Activated T-helper 9 cell treated with anti-CD3 and anti-CD28 coated beads, Interleukin-2, amount 50 U/mL, for 16 hours (primary cell): ENCODE results near the gene LAMA1.

ENCODE experiments used
- DNase-seq: peaks from one replicate; pipeline ENCODE4 v3.0.0-alpha.2; 2020; ENCODE audit warnings: low read depth

Gene LAMA1

GRCh38 chr18:7056026-7056425, 61.6 kb downstream of the LAMA1 start:
- DNase-seq, result no peak

GRCh38 chr18:7049951-7050350, 67.6 kb downstream of the LAMA1 start:
- DNase-seq, result no peak

GRCh38 chr18:7048081-7048480, 69.5 kb downstream of the LAMA1 start:
- DNase-seq, result no peak

- no peak for DNase-seq
These were observed 70.3 kb downstream of the LAMA1 start for GRCh38 chr18:7047336-7047735.

GRCh38 chr18:7038330-7038851, 79.2 kb downstream of the LAMA1 start:
- no peak for DNase-seq

GRCh38 chr18:7037470-7037869, 80.1 kb downstream of the LAMA1 start:
- DNase-seq, result no peak

- no peak for DNase-seq
These were observed 81.8 kb downstream of the LAMA1 start for GRCh38 chr18:7035807-7036206.

GRCh38 chr18:7034924-7035323, 82.7 kb downstream of the LAMA1 start:
- no peak for DNase-seq

- no peak for DNase-seq
These were observed 85.1 kb downstream of the LAMA1 start for GRCh38 chr18:7032537-7032936.

GRCh38 chr18:7028625-7029024, 89.0 kb downstream of the LAMA1 start:
- DNase-seq, result no peak

GRCh38 chr18:7025194-7025593, 92.4 kb downstream of the LAMA1 start:
- no peak for DNase-seq

- DNase-seq, result no peak
These were observed 94.0 kb downstream of the LAMA1 start for GRCh38 chr18:7023581-7023980.

- DNase-seq, result no peak
These were observed 94.5 kb downstream of the LAMA1 start for GRCh38 chr18:7023063-7023580.

GRCh38 chr18:7021994-7022840, 95.4 kb downstream of the LAMA1 start:
- no peak for DNase-seq

GRCh38 chr18:7020995-7021777, 96.4 kb downstream of the LAMA1 start:
- DNase-seq, result no peak

- no peak for DNase-seq
These were observed 100.6 kb downstream of the LAMA1 start for GRCh38 chr18:7017013-7017412.

GRCh38 chr18:7011142-7011541, 106.5 kb downstream of the LAMA1 start:
- DNase-seq, result no peak

GRCh38 chr18:7004009-7004408, 113.6 kb downstream of the LAMA1 start:
- no peak for DNase-seq

GRCh38 chr18:7002107-7002506, 115.5 kb downstream of the LAMA1 start:
- no peak for DNase-seq

- no peak for DNase-seq
These were observed 117.0 kb downstream of the LAMA1 start for GRCh38 chr18:7000484-7001096.

- no peak for DNase-seq
These were observed 119.8 kb downstream of the LAMA1 start for GRCh38 chr18:6997808-6998207.

- DNase-seq, result no peak
These were observed 122.7 kb downstream of the LAMA1 start for GRCh38 chr18:6994771-6995430.
